IPS DF 4.7 (cell line): Measurements from ENCODE around the gene ZKSCAN2.

Experiments used
- DNase-seq: peaks from one replicate; pipeline ENCODE4 v3.0.0-alpha.2; 2013; ENCODE audit warnings: low spot score; ENCODE audit errors: extremely low read depth

Gene ZKSCAN2

GRCh38 chr16:25257470-25257955 is at the start of gene ZKSCAN2:
Gene ZKSCAN2, minus strand, starts transcription at chr16:25257845. Its CDS starts 718 bp downstream, at chr16:25257127.
- no peak for DNase-seq

GRCh38 chr16:25299792-25300590 is 42.3 kb upstream of the ZKSCAN2 start:
- DNase-seq: no peak

- DNase-seq: no peak
Measured at GRCh38 chr16:25298165-25298872, 40.7 kb upstream of the ZKSCAN2 start.

GRCh38 chr16:25297151-25297787 is 39.6 kb upstream of the ZKSCAN2 start:
- no peak for DNase-seq

GRCh38 chr16:25291580-25291979 is 33.9 kb upstream of the ZKSCAN2 start:
- DNase-seq: no peak

- no peak for DNase-seq
Measured at GRCh38 chr16:25289466-25289865, 31.8 kb upstream of the ZKSCAN2 start.

GRCh38 chr16:25279491-25279890 is 21.8 kb upstream of the ZKSCAN2 start:
- DNase-seq: no peak

GRCh38 chr16:25271421-25271820 is 13.8 kb upstream of the ZKSCAN2 start:
- DNase-seq: no peak

- no peak for DNase-seq
Measured at GRCh38 chr16:25270577-25270976, 12.9 kb upstream of the ZKSCAN2 start.

- DNase-seq: no peak
Measured at GRCh38 chr16:25269879-25270278, 12.2 kb upstream of the ZKSCAN2 start.

GRCh38 chr16:25265968-25266367 is 8.3 kb upstream of the ZKSCAN2 start:
- DNase-seq: no peak

- no peak for DNase-seq
Measured at GRCh38 chr16:25264597-25264996, 7.0 kb upstream of the ZKSCAN2 start.

- DNase-seq: no peak
Measured at GRCh38 chr16:25260416-25260815, 2.8 kb upstream of the ZKSCAN2 start.

- DNase-seq: no peak
Measured at GRCh38 chr16:25258861-25259179, 1.2 kb upstream of the ZKSCAN2 start.

GRCh38 chr16:25257956-25258860 is 563 bp upstream of the ZKSCAN2 start:
- DNase-seq: no peak

GRCh38 chr16:25256695-25257469 is 763 bp downstream of the ZKSCAN2 start:
- DNase-seq: no peak

GRCh38 chr16:25253322-25253721 is 4.3 kb downstream of the ZKSCAN2 start:
- no peak for DNase-seq

- no peak for DNase-seq
Measured at GRCh38 chr16:25250467-25250866, 7.2 kb downstream of the ZKSCAN2 start.

- DNase-seq: no peak
Measured at GRCh38 chr16:25235991-25236390, 21.7 kb downstream of the ZKSCAN2 start.

GRCh38 chr16:25228372-25228771 is 29.3 kb downstream of the ZKSCAN2 start:
- DNase-seq: no peak
